Embryonic facial prominence (tissue), 1 donor: ENCODE measurements around the gene PIGV.
A peak's percentile ranks its signal among the peaks of the same experiment; 100 is the strongest.
"Not testable (repeated sequence)": the region's sequence is repeated elsewhere in the genome, so short reads cannot be mapped to it uniquely, and the experiment has no call there.

Experiments
- DNase-seq: peaks from one replicate; pipeline ENCODE4 v3.0.0-alpha.2; 2016; ENCODE audit errors: extremely low spot score

Gene PIGV

GRCh38 chr1:26794391-26794790 lies 6.6 kb downstream of the PIGV start:
- DNase-seq, result no peak

GRCh38 chr1:26797627-26798026 lies 9.9 kb downstream of the PIGV start:
- no peak for DNase-seq

- DNase-seq, result no peak
Observed at GRCh38 chr1:26799479-26800142, 11.9 kb downstream of the PIGV start.

- not testable (repeated sequence) for DNase-seq
Observed at GRCh38 chr1:26803932-26804331, 16.2 kb downstream of the PIGV start.

- not testable (repeated sequence) for DNase-seq
Observed at GRCh38 chr1:26810105-26810504, 22.4 kb downstream of the PIGV start.

- no peak for DNase-seq
Observed at GRCh38 chr1:26811057-26811456, 23.3 kb downstream of the PIGV start.

GRCh38 chr1:26811708-26812107 lies 24.0 kb downstream of the PIGV start:
- no peak for DNase-seq

GRCh38 chr1:26814377-26814776 lies 26.6 kb downstream of the PIGV start:
- no peak for DNase-seq

GRCh38 chr1:26814893-26815292 lies 27.1 kb downstream of the PIGV start:
- DNase-seq, result no peak

- no peak for DNase-seq
Observed at GRCh38 chr1:26820784-26821269, 33.1 kb downstream of the PIGV start.

GRCh38 chr1:26822737-26823395 lies 35.1 kb downstream of the PIGV start:
- DNase-seq, result no peak

GRCh38 chr1:26824731-26825130 lies 37.0 kb downstream of the PIGV start:
- peak; percentile 25 for DNase-seq

GRCh38 chr1:26826261-26827105 lies 38.7 kb downstream of the PIGV start, which contains the start of gene ZDHHC18:
Gene ZDHHC18, plus strand, starts transcription at chr1:26826688. Its CDS starts 117 bp downstream, at chr1:26826805.
- peak; percentile 15 for DNase-seq

- DNase-seq, result no peak
Observed at GRCh38 chr1:26827106-26827604, 39.4 kb downstream of the PIGV start.

GRCh38 chr1:26827663-26828062 lies 39.9 kb downstream of the PIGV start:
- no peak for DNase-seq

GRCh38 chr1:26828411-26828991 lies 40.8 kb downstream of the PIGV start:
- no peak for DNase-seq

GRCh38 chr1:26829184-26829911 lies 41.6 kb downstream of the PIGV start:
- no peak for DNase-seq

- DNase-seq, result no peak
Observed at GRCh38 chr1:26831059-26831458, 43.3 kb downstream of the PIGV start.

- DNase-seq, result no peak
Observed at GRCh38 chr1:26831546-26832248, 43.9 kb downstream of the PIGV start.

GRCh38 chr1:26832249-26832960 lies 44.7 kb downstream of the PIGV start:
- DNase-seq, result no peak
